OCI-M2 (cell line): ENCODE results near the gene GPR87.

ENCODE experiments used
- DNase-seq: peaks from one replicate; lab custom pipeline; 2025; ENCODE audit not compliant: unreplicated experiment; lab: John Stamatoyannopoulos, UW

GPR87 gene

DNA sequence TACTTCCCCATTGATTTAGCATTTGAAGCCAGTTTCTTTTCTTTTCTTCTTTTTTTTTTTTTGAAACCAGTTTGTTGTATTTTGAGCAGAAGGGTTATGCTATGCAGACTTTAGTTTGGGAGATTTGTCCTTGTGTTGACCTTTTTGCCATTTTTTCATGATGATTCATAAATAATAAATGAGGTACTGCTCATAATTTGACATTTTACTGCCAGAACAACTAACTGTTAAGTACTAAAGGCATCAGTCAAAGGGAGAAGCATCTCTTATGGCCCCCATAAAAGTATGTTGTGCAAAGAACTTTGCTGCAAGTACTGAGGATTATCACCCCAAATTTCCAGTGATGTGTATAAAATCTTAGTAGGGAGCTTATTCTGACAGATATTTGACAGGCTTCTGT lies 1.7 kb upstream of the GPR87 start:
- DNase-seq, result no peak

DNA sequence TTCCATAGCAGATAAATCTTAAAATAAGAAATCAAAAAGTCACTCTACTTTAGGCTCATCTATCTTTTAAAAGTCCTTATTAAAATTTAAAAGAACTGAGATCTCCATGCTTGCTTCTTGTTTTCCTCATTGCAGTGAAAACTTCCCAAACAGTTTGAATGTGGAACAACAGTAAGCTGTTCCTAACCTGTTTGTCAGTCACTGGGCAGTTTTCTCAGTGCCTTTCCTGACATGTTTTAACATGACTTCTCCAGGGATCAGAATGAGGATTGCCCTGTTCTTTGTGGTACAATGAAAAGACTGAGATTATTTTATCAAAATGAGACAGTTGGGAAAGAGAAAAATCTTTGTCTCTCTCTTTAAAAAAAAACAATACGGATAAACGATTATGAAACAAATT lies 774 bp downstream of the GPR87 start:
- no peak for DNase-seq

DNA sequence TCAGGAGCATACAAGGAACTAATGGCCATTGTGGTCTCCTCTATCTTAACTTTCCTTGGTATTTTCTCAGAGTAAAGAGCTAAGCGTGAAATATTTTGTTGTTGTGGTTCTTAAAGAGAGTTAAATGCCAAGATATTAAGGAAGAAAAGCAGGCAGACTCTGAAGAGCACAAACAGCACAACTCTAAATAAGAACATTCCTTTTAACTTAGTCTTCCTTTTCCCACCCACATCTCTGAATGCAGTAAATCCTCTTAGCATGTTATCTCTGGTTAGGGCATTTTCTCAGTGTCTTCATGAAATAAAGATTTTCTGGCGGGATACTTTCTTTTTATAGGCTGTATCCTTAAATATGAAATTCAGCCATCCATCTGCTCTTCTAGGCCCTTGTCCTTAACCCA lies 1.5 kb downstream of the GPR87 start:
- no peak for DNase-seq

DNA sequence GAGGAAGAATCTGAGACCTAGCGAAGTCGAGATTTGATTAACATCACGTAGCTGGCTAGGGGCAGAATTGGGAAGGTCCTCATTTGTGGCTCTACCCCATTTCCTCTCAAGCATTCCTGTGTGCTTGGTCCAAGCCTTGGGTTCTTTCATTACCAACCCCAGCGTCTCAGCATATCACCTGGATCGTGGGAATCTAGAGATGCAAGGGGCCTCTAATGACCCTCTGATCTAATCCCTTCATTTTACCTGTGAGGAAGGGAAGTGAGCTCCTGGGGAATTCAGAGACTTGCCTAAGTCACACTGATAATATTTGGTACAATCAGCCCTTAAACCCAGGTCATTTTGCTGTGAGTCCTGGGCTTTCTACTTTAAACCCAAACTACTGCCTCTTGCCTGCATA lies 2.0 kb downstream of the GPR87 start:
- no peak for DNase-seq

DNA sequence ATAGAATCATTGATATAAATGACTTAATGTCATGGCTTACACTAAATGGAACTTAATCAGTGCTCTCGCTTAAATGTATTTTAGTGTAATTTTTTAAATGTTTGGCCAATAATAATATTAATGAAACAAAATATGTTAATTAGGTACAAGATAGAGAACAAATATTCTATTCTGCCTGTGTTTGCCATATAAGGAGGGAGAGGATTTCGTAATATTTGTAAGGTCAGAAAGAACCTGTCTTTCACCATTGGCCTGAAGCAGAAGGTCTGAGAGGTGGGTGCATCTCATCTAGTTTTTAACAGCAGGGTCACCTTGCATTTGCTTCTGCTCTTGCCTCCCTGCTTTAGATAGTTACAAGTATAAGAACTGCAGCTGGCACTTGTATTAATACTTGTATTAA lies 2.5 kb downstream of the GPR87 start:
- DNase-seq, result no peak

DNA sequence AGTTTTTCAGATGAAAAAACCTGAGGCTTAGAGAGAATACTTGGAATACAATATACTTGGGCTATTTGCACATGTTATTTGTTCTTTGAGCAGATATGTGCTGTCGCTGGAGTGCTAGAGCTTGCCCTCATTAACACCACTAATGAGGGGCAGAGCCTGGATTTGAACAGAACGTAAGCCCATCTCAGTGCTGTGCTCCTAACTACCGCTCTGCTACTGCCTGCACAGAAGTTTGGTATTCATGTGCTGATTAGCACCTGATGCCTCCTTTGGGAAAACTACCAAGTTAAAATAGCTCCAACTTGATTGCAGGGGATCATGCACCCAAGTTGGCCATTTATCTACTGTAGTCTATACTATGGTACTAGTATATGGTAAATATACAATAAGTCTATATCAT lies 3.6 kb downstream of the GPR87 start:
- DNase-seq, result no peak

DNA sequence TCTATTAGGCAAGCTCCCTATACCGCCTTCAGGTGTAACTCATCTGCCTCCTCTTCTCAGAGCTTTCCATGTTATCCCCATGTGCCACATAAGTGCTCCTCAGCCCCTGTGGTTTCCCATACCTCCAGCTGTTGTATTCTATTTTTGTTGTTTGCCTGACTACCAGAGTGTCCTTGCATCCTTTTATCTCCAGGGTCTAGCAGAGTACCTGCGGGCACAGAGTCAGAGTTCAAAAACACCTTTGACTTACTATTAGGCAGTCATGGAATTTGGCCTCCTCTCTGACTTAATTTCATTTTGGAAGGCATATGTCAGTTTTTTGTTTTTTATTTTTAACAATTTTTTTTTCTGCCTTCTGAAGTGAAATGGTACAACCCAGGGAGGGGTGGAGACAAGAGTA lies 7.1 kb downstream of the GPR87 start:
- DNase-seq, result no peak

DNA sequence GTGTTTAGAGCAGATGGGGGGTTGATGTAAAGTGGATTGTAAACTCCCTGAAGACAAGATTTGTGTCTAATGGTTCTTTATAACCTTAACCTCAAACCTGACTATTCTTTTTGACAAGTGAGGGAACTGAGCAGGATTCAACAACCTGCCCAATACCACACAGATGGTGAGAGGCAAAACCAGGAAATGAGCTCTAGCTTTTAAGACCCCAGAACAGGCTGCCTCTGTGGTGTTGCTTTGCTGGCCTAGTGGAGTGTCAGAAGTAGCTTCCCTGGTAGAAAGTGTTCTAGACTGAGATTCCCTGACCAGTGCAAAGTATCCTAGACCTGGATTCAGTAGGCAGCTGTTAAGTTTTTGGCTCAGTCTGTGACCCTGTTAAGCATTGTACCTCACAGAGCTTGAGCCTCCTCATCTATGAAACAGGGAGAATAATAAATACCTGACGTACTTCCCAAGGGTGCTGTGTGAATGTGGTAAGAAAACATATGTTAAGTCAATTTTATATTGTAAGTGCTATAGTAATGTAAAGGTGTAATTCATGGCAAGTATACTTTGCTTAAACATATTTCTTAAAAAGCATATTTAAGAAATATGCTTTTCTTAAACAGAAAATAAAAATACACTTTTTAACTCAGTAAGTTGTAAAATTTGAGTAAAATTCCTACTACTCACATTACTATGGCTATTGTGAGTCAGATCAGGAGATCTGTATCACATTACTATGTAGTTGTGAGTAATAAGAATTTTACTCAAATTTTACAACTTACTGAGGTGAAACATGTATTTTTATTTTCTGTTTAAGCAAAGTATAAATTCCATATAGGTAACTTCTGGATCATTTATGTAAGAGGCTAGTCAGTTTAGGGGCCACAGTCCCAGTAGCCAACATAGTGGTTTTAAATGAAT lies 8.8 kb downstream of the GPR87 start:
- DNase-seq, result no peak

DNA sequence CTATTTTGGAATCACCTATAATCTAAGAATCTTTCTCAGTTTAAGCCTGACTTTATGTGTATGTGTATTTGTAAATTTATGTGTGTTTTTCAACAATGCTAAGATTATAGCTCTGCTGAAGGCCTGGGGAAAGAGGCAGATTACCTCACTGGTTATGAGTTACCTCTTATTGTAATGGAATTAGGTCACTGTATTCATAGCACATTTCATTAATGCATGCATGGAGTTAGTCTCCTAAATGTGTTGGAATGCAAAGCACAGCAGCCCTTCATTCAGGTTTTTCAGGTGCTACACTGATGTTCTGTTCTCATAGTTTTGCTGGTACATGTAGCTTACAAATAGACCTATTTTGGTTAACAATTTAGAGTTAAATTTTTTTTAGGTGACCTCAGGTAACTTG lies 9.5 kb downstream of the GPR87 start:
- no peak for DNase-seq

DNA sequence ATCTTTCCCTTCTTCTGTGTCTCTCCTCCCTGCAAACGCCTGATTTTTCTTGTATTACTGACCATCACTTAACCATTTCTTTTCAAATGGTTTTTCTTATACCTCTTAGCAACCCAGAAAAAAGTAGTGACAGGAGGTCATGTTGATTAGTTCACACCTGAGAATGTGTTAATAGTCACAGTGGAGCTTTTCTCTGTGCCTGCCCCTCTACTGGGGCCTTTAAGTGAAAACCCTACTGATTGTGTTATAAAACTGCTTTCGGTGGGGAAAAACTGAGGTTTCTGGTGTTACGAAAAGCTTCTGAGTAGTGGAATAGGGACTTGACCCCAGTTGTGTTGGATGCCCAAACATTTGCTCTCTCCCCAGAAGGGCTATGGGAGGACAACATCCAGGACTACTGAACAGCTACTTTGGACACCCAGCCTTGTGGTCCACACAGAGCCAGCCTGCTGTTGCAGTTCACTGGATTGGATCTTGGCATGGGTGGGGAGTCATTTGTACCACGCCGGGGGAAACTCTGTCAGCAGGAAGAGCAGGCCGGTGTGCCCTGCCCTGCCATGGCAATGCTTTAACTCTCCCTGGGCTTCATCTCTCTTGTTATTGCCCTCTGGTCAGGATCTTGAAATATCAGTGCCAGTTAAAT lies 10.3 kb downstream of the GPR87 start:
- DNase-seq, result no peak

DNA sequence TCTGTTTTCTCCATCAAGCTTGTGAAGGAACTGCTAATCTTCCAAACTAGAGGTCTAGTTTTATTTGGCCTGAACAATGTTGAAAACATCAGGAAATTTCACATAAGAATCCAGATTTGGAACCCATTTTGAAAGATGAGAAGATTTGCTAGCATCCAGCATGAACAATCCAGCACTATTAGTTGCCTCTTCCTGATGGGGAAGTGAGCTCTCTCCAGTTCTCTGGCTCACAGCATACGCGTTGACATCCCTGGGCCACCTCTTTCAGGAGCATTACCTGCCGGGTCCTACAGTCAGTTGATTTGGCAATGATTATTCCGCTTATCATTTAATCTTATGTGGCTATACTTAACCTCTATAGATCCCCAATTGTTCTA lies 10.9 kb downstream of the GPR87 start:
- DNase-seq, result no peak

DNA sequence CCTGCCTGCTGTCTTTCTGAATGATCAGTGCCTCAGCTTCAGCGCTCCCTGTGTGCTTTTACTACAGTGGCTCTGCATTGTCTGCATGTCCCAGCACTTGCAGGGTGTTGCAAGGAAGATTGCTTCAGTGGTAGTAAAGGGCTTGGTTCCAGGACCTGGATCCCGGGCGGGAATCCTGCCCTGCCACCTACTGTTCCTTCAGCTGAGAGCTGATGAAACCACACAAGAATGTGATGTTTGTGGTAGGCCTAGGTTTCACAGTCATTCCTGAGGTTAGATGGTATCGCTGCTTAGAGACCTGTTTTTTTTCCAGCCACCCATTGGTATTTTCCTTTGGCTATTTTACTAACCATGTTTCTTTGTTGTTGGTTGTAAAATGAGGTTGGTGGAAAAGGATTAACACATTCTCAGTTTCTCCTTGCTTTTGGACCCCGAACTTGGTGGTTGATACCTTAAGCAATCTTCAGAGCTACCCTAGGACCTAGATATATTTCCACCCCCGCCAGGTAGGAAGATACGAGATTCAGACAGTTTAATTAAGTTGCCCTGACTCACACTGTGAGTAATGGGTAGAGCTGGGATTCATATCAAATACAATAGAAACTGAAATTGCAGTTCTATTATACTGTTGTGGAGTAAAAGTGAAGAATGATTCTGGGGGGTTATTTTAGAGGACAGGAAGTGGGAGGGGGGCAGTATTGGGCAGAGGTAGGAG lies 11.4 kb downstream of the GPR87 start:
- DNase-seq, result no peak

DNA sequence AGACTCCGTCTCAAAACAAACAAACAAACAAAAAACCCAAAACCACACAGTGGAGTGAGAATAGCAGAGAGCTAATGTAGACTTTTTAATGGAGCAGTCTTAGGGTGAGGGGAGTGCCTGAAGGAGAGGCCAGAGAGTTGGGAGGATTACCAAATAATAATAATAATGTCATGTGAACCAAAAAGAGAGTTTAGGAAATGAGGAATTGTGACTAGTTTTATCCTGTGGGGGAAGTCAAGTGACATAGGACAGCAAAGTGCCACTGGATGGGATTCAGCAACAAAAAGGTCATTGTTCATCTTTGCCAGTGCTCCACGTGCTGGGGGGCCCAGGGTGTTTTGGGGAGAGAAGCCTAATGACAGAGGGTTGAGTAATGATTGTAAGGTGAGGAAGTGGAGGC lies 12.9 kb downstream of the GPR87 start:
- no peak for DNase-seq

DNA sequence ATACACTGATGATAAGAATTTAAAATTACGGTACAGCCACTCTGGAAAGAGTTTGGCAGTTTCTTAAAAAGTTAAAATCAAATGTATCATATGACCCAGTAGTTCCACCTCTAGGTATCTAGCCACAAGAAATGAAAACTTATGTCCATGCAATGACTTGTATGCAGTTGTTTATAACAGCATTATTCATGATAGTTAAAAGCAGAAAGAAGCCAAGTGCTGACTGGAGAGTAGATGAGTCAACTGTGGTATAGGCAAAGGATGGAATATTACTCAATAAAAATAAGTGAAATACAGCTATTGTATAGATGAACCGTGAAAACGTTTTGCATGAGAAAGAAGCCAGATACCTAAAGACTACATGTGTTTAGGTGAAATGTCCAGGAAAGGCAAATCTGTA lies 14.8 kb downstream of the GPR87 start:
- DNase-seq, result no peak

DNA sequence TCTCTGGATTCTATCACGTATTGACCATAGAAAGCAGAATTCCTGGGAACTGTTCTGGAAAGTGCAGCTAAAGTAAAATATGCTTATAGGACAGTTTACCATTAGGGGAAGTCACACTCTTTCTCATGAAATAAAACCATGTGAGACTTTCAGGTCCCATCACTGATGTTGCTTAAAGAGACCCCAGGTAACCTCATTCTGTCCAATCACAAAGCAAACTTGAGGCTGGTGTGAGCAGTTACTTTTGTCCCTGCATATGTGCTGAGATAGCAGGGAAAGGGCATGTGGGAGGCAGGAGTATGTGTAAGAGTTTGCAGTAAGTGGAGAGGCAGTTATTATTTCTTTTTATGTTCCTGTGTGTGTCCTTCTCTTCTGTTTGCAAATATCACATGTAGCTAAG lies 16.1 kb downstream of the GPR87 start:
- DNase-seq, result no peak

DNA sequence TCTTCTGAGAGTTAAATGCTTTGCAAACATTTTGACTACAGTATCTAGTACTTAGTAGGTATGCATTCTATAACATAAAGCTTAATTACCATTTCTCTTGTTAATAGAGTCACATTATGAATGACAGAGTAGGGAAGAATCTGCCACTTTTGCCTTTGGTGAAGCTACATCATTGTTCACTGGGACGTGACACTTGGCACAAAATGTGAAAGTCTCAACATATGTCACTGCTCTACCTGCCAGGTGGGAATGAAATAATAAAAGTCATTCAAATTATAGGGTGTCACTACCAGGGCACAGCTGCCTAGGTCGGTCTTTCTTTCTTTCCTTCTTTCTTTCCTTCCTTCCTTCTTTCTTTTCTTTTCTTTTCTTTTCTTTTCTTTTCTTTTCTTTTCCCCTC lies 17.6 kb downstream of the GPR87 start:
- DNase-seq, result no peak

DNA sequence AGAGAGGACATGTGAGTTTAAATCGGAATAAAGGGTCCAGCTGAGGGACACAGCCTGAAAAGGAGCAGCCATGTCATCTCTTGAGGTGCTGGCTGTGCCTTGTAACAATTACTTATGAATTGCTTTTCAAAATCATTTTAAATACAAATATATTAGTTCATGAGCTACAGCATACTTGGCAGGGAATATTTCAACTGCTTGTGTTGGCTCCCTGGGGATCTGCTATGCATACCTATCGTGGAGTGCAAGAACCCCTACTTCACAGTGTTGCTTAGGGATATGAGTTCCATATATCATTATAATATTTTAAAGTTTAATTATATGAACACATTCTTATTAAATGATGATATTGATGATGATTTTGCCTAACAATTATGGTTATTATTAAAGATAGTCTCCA lies 19.2 kb downstream of the GPR87 start:
- DNase-seq, result no peak

DNA sequence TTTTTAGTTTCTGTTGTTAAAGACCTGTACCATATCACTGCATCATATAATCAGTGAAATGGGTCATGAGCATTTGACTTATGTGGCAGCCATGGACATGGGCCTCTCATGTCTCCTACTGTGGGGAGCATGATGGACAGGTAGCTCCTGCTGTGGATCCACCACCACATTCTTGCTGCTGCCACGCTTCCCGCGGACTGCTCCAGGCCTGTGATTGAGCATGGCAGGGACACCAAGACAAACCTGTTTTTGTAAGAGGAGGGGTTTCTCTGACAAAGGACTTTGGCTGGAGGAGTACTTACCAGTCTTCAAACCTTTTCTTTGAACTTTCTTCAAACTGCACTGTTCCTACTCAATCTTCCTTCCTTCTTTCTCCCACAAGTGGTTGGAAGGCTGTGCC lies 20.4 kb downstream of the GPR87 start:
- DNase-seq, result no peak

DNA sequence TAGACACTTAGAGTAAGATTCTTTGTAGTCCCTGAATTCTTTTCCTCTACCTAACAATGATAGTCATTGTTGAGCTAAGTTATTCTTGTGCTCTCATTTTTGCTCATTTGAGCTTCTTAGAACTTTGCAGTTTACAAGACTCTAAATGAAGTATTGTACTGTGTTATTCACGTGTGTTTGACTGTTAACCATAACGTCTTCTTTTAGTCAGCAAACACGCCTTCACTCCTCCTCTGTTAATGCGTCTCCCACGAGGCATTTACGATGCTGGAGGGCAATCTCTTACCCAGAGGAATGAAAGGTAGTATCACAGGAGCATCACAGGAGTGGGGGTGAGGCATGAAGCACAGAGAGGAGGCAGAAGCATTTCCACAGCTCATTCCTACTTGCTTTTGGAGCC lies 23.5 kb downstream of the GPR87 start:
- no peak for DNase-seq

DNA sequence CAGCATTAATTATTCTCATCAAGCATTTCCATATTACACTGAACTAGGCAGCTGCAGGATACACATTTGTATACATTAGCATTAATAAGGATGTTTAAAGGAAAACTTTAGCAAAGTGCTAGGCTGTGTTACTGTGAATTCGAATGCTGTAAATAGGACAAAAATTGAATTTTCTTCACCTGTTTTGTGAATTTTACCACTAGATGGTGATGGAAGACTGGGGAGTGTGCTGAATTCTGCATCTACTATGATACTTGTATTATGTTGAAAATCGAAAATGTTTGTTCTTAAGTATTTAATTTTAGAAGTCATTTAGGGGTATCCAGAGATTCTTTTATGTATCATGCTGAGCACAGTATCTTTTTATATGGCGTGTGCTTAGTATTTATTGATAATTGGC lies 25.9 kb downstream of the GPR87 start:
- no peak for DNase-seq

DNA sequence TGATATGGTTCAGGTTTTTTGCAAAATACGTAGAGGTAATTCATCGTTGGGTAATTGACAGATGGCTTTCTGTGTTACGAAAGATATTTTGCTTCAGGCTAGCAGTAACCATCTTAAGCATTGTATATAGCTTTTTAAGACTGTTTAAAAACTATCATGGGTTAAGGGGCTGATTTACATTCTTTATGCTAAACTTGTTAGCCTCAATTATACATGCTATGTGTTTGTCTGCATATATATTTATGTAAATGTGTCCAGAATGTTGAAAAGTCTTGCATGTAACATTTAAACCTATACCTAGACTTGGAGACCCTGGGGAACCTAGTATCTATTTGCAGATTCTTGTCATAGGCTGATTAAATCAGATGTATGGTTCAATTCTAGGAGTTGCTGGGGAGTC lies 27.2 kb downstream of the GPR87 start:
- no peak for DNase-seq

DNA sequence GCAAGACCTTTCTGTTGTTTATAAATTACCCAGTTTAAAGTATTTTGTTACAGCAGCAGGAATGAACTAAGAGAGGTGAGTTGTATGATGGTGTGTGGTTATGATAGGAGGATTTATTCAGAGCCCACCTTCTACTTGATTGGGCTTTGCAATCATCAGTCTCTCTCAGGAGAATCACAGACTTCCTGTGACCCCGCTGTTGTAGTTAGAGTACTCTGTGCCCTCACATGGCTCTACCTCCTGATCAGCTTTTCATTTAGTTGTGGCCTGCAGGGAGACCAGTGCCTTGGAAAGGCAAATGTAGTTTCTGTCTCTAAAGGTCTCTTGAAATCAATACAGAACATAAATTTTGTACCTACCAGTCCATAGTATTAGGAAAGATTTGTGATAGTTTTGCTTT lies 30.7 kb downstream of the GPR87 start:
- no peak for DNase-seq
